HTR-8/SVneo (cell line): ENCODE measurements around the gene UST.
A peak's percentile ranks its signal among the peaks of the same experiment; 100 is the strongest.
"Not testable (repeated sequence)": the region's sequence is repeated elsewhere in the genome, so short reads cannot be mapped to it uniquely, and the experiment has no call there.

Experiments
- DNase-seq: peaks from one replicate; pipeline ENCODE4 v3.0.0; 2011; ENCODE audit warnings: low spot score, mixed read lengths; ENCODE audit not compliant: insufficient read length
- FAIRE-seq: peaks from 2 replicates; lab custom pipeline; 2011; peaks lifted over from hg19 to GRCh38; lab: Jason Lieb, UNC

UST gene

DNA sequence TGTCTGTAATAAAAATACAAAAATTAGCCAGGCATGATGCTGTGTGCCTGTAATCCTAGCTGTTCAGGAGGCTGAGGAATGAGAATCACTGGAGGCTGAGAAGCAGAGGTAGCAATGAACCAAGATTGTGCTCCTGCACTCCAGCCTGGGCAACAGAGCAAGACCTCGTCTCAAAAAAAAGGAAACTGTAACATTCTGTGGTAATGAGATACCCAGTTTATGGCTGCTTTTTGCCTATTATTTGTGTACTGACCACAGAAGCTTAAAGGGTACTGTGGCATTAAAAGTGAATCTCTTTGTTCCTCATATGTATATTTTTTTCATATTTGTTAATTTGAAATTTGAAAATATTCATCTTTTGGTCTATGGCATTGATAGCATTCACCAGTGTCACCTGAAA lies 185.4 kb downstream of the UST start:
- no peak for FAIRE-seq

DNA sequence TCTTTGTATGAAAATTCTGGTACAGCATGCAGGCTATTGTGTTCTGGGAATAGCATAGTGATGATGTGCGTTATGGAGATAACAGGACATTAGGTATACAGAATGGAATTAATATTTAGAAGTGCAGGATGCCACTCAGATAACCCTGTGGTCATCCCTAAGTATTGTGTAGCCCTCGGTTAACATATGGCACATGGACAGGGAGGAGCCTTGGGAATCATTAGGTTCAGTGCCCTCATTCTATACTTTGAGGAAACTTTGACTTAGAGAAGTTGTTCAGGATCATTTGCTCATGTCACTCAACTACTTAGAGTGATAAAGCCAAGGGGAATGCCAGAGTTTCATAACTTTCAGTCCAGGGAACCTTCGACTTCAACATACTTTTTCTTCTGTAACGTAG lies 185.9 kb downstream of the UST start:
- no peak for FAIRE-seq
- no peak for DNase-seq

More for the DNA sequence above, 185.4 kb downstream of the UST start:
- no peak for DNase-seq

DNA sequence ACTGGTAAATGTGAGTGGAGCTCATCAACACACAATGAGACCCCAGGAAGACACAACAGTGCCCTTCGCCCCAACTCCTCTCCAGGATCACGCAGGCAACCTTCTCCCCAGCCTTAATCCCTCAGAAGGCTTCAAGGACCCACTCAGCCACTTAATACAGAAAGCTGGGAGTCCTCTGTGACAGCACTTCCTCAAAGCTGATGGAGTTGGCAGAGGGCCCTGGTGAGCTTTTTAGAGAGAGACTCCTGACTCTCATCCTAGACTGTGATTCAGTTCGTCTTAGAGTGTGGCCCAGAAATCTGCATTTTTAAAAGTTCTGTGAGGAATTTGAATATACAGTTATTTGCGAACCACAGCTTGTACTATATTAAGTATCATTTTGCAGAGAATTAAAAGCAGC lies 187.7 kb downstream of the UST start:
- FAIRE-seq: no peak

DNA sequence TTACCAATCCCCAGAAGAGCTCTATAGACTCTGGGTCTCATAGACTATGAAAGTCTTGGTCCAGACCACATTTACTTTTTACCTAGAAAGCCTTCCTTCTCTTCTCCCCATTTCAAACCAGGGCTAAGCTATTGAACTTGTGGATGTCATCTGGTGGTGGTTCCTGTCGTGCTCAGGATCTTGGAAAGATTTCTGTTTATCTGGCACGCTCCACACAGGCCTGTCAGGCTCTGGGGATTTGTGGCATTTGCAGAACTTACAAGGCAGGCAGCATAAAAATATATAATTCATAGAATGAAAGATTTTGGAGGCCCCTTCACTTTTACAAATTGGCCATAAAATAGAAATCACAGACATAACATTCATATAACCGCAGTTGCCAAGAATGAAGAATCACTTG lies 188.1 kb downstream of the UST start:
- DNase-seq (no peak), FAIRE-seq (no peak)

More for the DNA sequence above, 187.7 kb downstream of the UST start:
- no peak for DNase-seq

DNA sequence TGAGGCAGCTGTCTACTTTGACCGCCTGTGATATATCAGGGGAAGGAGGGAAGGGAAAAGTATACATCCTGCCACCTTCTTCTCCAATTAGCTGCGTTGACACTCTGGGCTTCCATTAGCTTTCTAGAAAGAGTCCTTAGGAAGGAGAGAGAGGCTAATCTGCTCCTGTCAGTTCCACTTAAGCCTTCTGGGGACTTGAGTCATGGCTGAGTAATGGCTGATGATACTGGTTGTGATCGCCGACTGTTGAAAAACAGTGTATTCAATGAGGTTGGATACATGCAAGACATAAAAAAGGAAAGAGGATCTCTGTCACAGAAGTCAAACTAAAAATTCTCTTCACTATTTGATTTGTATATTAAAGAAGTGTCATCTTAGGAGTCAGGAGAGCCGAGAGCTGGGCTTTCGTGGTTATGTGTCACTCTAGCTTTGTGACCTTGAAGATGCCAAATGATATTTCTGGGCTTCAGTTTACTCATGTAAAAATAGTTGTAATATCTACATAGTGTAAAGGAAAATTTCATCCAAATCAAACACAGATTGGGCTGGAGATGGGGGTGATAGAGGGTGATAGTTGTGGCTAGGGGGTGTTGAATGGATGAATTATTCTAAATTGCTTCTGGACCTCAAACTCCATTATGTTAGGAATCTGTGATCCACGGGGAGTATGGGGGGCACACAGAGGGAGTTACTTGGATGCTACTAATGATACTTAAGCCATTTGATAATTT lies 189.0 kb downstream of the UST start:
- no peak for DNase-seq
- FAIRE-seq: no peak

DNA sequence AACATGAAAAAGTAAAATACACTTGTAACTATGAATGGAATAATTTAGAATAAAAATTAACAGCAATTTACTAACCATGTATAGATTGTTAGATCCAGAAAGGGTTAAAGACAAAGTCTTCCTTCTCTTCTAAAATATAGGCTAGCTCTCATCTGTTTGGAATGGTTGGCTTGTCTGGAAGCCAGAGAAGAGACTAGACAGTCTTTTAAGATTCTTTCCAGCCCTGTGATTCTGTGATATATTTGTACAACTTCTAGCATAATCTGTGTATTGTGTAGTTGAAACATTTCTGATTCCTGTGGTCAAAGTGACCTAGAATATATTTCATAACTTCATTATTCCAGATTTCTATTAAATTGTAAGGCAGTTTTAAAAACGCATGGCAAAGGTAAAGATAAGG lies 196.6 kb downstream of the UST start:
- no peak for FAIRE-seq
- DNase-seq: no peak

DNA sequence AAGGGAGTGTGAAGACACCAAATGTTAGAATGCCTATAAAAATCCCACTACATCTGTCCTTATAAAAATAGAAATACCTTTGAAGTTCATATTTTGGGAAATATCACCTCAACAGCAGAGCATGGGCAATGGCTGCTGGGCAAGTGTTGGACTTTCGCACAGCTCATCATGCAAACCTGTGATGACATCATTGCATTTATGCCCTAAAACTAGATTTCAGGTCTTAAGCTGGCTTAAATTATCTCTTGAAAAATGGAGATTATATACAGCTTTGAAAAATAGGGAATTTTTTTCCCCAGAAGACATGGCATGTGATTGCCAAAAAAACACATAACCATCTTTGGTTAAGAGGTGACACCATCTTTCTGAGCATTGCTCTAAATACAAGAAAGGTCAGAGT lies 197.8 kb downstream of the UST start:
- FAIRE-seq: no peak
- DNase-seq: no peak

DNA sequence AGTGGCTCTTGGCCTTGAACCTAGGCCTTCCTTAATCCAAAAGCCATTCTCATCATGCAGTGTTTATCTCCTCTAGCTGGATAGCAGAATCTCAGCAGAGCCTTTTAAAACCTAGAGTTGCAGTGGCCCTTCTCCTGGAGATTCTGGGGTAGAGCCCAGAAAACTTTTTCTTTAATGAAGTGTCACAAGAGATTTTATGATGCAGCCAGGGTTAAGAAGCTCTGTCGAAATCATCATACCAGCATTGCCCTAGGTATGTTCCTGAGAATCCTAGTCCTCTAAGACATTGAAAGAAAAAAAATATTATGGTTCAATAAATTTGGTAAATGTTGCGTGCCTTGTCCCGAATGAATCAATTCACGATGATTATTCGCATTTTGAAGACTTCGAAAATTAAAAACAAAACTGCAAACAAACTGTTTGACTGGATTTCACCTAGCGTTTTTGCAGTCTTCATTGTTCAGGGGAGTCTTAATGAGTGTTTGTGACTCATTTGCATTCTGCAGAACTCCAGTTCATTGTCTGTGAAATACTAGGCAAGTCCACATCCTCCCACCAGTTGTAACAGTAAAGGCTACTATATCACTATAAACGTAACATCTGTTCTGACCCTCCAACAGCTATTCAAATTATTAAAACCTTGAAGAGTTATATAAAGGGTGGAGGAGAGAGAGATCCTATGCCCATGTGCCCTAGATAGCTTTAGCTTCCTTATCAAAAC lies 198.6 kb downstream of the UST start:
- no peak for DNase-seq

DNA sequence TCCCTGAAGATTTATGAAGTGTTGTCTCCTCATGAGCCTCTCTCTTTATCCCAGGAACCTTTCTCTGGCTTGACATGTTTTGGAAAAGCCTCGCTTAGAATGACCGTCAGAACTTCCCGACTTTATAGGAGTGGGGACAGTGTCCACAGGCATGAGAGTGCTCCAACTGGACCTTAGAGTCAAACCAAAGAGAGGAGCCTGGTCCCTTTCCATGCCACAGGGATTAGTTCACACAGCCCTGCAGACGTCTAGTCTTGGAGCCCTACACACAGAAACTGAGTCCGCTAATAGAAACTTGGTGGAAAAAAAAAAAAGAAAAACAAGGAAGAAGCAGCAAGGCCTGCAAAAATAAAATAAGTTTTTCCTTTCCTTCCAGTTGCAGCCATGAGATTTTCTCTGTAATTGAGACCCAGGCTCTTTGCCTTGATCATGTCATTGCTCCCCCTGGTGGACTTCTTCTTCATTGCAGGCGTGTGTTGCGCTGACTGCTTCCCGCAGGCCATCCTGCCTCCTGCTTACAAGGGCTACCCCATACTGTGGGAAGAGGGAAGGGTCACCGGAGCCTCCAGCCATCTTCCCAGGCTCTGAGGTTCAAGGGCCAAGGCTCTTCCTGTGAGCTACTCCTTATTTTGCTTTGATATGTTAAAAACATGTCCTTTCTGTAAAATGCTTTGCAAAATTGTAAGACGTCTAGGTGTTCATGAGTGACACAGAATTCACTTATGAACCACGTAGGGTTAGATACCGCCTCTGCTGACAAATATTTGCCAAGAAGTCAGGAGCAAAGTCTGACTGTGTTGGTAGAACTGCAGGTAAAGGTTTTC lies 201.0 kb downstream of the UST start:
- FAIRE-seq (no peak), DNase-seq (peak; percentile 63)

More for the DNA sequence above, 198.6 kb downstream of the UST start:
- no peak for FAIRE-seq

DNA sequence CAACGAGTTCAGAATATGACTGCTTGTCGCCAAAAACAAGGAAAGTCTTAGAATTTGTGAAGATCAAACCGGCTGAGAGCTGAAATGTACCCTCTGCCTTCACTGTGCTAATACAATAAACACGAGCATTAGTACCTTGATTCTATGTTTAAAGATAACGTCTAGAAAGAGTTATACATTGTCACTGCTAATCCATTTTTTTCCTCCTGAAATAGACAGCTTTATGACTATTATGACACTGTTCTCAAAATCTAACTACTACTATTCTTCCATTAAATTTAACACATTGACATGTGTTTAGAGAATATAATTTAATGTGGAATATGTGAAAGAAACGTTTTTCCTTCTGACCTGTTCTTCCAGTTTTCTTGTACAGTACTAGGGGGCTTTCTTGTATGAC lies 204.8 kb downstream of the UST start:
- DNase-seq: no peak
- no peak for FAIRE-seq

DNA sequence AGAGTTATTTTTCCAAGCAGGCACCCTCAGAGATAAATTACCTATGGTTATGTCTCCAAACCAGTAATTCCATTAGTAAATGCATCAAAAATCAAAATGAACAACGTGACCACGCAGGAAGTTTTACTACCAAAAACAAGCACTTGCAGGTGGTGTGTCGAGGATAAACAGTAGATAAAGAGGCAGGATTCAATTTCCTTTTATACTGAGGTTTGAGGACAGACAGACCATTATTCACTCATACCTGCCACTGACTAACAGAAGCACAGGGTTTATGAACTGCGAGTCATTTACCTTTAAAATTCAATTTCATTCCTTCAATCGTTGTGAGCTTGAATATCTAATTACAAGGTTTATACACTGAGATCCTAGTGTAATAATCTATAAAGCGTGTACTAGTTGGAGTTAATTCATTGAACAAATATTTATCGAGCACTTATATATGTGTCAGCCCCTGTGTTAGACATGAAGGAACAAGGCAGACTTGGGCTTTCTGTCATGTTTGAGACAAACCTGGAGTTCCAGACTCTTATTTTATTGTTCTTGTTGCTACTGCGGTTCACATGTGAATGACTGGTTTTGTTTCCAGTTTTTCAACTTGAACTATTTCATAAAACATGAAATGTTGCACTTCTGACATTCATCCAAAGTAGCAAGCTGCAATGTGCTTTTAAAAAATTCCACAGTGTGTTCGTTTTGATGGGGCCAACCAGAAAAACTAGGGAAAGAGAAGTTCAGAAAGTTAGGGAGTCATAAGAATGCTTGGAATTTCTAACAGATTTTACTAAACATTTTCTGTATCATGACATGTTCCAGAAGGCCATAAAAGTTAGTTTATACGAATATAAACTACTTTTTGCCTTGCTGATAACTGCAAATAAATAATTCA lies 205.6 kb downstream of the UST start:
- DNase-seq: no peak
- no peak for FAIRE-seq

DNA sequence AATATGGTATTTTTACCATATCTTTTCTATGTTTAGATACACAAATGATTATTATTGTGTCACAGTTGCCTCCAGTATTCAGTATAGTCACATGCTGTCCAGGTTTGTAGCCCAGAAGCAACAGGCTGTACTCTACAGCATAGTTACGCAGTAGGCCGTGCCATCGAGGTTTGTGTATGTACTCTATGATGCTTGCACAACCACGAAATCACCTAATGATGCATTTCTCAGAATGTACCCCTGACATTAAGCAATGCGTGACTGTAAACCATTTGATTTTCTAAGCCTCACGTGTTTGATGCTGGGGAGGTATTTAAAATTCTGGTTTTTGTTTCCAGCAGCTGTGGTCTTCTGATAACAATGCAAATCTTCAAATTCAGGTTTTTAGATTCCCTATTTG lies 207.6 kb downstream of the UST start:
- DNase-seq (no peak), FAIRE-seq (no peak)

DNA sequence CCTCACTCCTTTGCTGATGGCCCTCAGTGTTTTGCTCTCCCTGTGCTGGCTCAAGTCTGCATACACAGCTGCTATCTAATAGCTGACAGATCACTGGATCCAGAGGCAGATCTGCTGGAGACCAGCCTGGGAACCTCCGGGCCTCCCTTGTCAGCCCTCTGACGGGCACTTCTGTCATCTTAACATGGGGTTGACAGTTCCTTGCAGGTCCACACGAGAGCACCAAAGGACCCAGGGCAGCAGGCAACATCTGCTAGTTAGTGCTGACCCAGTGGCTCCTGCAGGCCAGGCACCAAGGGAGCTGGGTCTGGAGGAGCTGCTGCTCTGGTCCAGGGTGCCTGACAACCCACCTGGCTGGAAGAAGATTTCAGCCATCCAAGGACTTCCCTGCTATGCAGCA lies 208.1 kb downstream of the UST start:
- DNase-seq: no peak
- FAIRE-seq: no peak

DNA sequence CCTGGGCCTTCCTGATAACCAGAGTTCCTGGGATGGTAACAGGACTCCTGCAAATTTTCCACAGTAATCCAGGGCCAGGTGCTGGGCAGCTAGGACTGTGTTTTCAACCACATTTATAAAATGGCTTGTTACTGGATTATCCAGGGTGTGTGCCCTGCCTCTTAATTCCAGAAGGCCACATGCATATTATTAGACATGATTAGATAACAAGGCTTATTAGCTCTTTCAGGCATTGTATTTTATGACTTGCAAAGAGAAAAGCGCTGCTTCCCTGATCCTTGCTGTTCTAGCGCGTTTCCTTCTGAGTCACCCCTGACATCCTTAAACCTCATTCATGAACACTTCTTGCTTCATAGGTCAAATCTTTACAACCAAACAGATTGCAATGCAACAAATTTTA lies 208.6 kb downstream of the UST start:
- DNase-seq (no peak), FAIRE-seq (no peak)

DNA sequence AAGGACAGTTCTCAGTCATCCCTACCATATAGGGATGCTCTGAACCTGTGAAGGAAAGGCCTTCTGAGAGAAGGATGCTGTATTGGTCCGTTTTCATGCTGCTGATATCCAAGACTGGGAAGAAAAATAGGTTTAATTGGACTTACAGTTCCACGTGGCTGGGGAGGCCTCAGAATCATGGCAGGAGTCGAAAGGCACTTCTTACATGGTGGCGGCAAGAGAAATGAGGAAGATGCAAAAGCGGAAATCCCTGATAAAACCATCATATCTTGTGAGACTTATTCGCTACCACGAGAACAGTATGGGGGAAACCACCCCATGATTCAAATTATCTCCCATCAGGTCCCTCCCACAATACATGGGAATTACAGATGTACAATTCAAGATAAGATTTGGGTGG lies 209.3 kb downstream of the UST start:
- not testable (repeated sequence) for FAIRE-seq, DNase-seq

DNA sequence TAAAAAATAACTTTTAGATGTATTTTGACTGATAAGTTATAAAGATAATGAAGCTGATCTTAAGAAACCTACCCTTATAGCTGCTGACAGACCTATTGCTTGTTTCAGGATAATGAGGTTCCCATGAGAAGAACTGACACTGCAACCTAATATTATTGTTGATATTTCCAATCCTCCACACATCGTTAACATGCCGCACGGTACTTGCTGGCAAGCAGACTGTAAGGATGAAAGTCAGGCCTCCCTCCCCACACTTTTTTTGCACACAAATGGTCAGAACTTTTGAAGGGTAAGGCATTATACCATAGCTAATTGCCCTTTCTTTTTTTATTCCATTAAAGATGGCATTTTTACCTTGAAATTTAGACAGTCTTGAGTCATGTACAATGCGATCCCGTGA lies 210.9 kb downstream of the UST start:
- no peak for FAIRE-seq
- no peak for DNase-seq

DNA sequence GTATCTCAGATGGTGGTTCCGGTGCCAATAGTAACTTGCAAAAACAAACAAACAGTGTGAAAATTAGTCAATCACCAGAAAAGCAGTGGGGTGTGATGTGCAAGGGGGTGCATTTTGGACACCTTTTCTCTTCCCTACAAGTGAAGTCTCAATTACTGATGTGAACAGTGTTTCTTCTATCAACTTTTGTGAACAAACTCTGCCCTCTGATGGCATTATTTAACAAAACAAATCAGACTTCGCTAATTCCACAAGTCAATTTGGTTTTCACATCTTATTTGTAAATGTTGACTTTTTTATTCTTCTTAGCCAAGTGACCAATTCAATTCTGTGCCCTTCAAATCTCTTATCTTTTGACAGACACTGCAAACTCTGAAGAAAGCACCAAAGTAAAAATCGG lies 212.2 kb downstream of the UST start:
- DNase-seq: no peak
- no peak for FAIRE-seq

DNA sequence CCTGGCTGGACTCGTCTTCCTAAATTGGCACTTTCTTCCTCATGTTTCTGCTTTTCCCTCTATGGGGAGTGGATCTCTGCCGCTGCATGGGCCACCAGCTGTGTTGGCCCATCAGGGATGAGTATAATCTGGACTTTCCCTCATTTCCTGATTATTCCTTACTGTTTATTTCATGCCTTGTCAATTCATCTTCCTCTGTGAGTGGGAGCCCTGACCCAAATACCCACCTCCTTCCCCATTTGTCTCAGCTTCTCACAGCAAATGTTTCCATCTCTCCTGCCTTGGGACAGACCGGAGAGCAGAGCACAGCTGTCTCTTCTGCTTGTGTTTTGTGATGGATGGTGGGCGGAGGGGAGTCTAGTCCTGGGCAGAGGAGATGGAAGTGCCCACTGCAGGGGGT lies 212.7 kb downstream of the UST start:
- no peak for FAIRE-seq

DNA sequence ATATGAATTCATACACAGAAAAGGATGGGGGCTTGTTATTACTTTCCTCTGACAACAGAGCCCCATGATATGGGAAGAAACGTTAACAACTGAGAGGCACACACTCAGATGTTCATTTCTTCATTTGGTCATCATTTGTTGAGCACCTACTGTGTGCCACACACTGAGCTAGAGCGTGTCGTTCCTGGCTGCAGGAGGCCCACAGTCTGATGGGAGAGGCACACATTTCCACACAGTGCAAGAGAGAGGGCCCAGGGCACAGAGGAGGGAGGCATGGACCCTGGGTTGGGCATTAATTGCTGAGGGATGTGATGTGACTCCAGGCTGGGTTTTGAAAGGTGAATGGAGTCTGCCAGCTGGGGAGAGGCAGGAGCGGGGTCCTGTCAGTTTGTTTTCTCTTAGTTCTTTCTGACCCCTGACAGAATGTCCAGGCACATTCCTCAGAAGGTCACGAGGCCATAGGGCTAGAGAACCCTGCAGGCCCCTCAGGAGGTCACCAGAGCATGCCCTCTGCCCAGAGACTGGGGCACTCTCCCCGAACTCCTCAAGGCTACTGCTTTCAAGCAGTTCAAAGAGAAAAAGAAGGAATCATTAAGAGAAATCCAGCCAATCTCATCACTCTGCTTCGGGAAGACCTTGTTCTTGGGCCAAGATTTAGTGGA lies 216.2 kb downstream of the UST start:
- DNase-seq (no peak), FAIRE-seq (no peak)

More for the DNA sequence above, 212.7 kb downstream of the UST start:
- DNase-seq: no peak

DNA sequence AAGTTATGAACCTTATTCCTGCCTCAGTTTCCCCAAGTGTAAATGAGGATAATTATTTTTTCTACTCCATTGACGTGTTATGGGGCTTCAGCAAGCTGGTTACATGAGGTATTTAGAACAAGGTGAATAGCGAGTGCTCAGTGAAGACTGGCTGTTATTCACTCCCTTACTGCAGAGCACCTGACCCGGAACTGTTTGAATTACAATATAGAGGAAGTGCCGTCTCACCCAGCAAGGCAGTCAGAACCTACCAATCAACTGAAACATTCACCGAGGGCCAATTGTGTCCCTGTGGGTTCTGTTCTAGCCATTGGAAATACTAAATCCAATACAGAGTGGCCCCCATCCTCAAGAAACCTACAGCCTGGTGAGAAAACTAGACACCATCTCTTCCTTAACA lies 216.9 kb downstream of the UST start:
- DNase-seq (no peak), FAIRE-seq (no peak)
